ENCODE data around the gene NOP56. TPM values are rescaled to one million over a fixed set of nuclear protein-coding genes. Genes with fewer than 3 reads are reported as not detected.

NOP56 gene
- total RNA-seq, 1 experiment from 2014 or later, result 582 TPM

GRCh38 chr20:2626853-2627541, 25.4 kb upstream of the NOP56 start:
- BruUV-seq (replicated peaks), result no TSS peak
- POLR2A ChIA-PET, result no interaction called here
- Histone ChIP-seq H3K27ac (ENCODE audit: low read depth, low read length) (no peak overlapping the region), H3K9me2 (ENCODE audit: insufficient read depth) (no peaks in the 10 kb centered on the region), H3K79me2 (ENCODE audit: insufficient read depth, low read length) (no peaks in the 10 kb centered on the region), H3K9ac (ENCODE audit: low read length) (no peak overlapping the region), H3K4me1 (ENCODE audit: control insufficient read depth in 1 of 2, insufficient read depth in 2 of 2, low read length in 2 of 2) (peaks cover 14 to 16% of the 10 kb centered on the region in 2 experiments), H2AFZ (ENCODE audit: low read depth, low read length, poor library complexity, severe bottlenecking) (peak overlapping the region; percentile 46), H3K9me3 (ENCODE audit: control insufficient read depth in 1 of 2, insufficient read depth in 1 of 2, low read depth in 1 of 2, low read length in 2 of 2) (peaks cover 0 to 23% of the 10 kb centered on the region in 2 experiments; a peak in 1 of 4 replicates), H4K20me1 (ENCODE audit: insufficient read depth) (no peaks in the 10 kb centered on the region), H3K27me3 (ENCODE audit: insufficient read depth, low read length) (no peaks in the 10 kb centered on the region), H3K36me3 (ENCODE audit: control insufficient read depth in 1 of 2, insufficient read depth in 2 of 2, low read length in 2 of 2) (no peaks in the 10 kb centered on the region), H3K4me3 (replicated peaks in 1 of 2; ENCODE audit: low read depth in 1 of 2, low read length in 2 of 2) (no peak overlapping the region), H3K4me2 (ENCODE audit: low read length) (peak overlapping the region; percentile 41)
- ATAC-seq (peak; percentile 84), DNase-seq (ENCODE audit: low read depth, low spot score) (peak; percentile 72)
- CTCF ChIA-PET, result no interaction called here
- intact Hi-C loops (cut with micrococcal nuclease), result no loop called here
- RAD21 ChIA-PET (ENCODE audit: low non-redundant PET in 1 of 2, low total read pairs in 2 of 2, uncharacterized antibody in 2 of 2, unreplicated experiment in 2 of 2), result no interaction called here
- TF ChIP-seq CBX3 (IDR thresholded peaks at IDR 0.05; ENCODE audit: low read depth) (peak; percentile 74), TCF7L2 (IDR thresholded peaks at IDR 0.05; ENCODE audit: borderline replicate concordance, extremely low read depth, insufficient read depth, insufficient read length) (peak; percentile 95), ELF1 (IDR thresholded peaks at IDR 0.05; ENCODE audit: borderline replicate concordance, low read depth) (no peak), MAX (IDR thresholded peaks at IDR 0.05) (peak; percentile 22; the same call in 1 of the 2 replicates), JUND (IDR thresholded peaks at IDR 0.05) (peak; percentile 48), ATF3 (IDR thresholded peaks at IDR 0.05) (no peak), REST (IDR thresholded peaks at IDR 0.05; ENCODE audit: low read depth) (no peak), SP1 (IDR thresholded peaks at IDR 0.05; ENCODE audit: low read depth) (peak; percentile 48; the same call in 1 of the 2 replicates), FOSL1 (IDR thresholded peaks at IDR 0.05; ENCODE audit: low read depth) (0 out of 2 replicates have a peak, but pooled peaks have one; percentile 13), CTCF (IDR thresholded peaks at IDR 0.05 in 2 of 3, conservative IDR thresholded peaks at IDR 0.05 in 1 of 3; ENCODE audit: borderline replicate concordance in 1 of 3, insufficient read depth in 1 of 3, low read depth in 2 of 3, low read length in 2 of 3) (no peak)
